OCI-LY3 (cell line): ENCODE results near the gene NOC4L.

Experiments used
- H2AFZ ChIP-seq: fragments of 200-600, 300-600 bp; shearing (Covaris generic); 2 replicates; pipeline ENCODE4 v1.6.0; 2014; ENCODE audit warnings: antibody characterized with exemption, low read depth, low read length
- H3K27ac ChIP-seq: fragments of 200-600, 300-600 bp; sonication (generic); 2 replicates; pipeline ENCODE4 v1.5.1; 2014; ENCODE audit warnings: mild to moderate bottlenecking, low read length, moderate library complexity, mixed read lengths
- H3K27me3 ChIP-seq: fragments of 200-600, 300-600 bp; sonication (generic); 2 replicates; pipeline ENCODE4 v1.6.1; 2014; ENCODE audit warnings: low read depth, low read length, mixed read lengths
- H3K36me3 ChIP-seq: fragments of 200-600, 300-600 bp; sonication (generic); replicated peaks from 2 replicates; pipeline ENCODE3; 2014; ENCODE audit warnings: low read depth, low read length, mixed read lengths
- H3K4me1 ChIP-seq: fragments of 300-600, 200-600 bp; sonication (generic); 2 replicates; pipeline ENCODE4 v1.6.1; 2014; ENCODE audit warnings: low read length, mixed read lengths
- H3K4me2 ChIP-seq: fragments of 200-600, 300-600 bp; sonication (generic); 2 replicates; pipeline ENCODE4 v1.6.1; 2014; ENCODE audit warnings: low read length, mixed read lengths
- H3K4me3 ChIP-seq: fragments of 300-600, 200-600 bp; sonication (generic); 2 replicates; pipeline ENCODE4 v1.5.1; 2014; ENCODE audit warnings: antibody characterized with exemption, mild to moderate bottlenecking, low read length, moderate library complexity
- H3K79me2 ChIP-seq: fragments of 300-600, 200-600 bp; shearing (Covaris generic); 2 replicates; pipeline ENCODE4 v1.6.1; 2014; ENCODE audit warnings: mild to moderate bottlenecking, low read length, mixed read lengths
- H3K9ac ChIP-seq: fragments of 300-600, 200-600 bp; shearing (Covaris generic); 2 replicates; pipeline ENCODE4 v1.6.0; 2014; ENCODE audit warnings: mild to moderate bottlenecking, low read length, moderate library complexity
- H3K9me3 ChIP-seq: fragments of 200-600, 300-600 bp; shearing (Covaris generic); 2 replicates; pipeline ENCODE4 v1.6.1; 2014; ENCODE audit warnings: low read length, mixed read lengths; ENCODE audit not compliant: insufficient read depth
- H4K20me1 ChIP-seq: fragments of 200-600, 300-600 bp; sonication (generic); 2 replicates; pipeline ENCODE4 v1.6.1; 2016; ENCODE audit warnings: low read length, mixed read lengths; ENCODE audit not compliant: insufficient read depth
- CTCF ChIP-seq: fragments of 200-600, 300-600 bp; sonication (generic); IDR thresholded peaks from 2 replicates; pipeline ENCODE4 v1.5.1; 2014; ENCODE audit warnings: antibody characterized with exemption, low read length, low read depth
- EZH2phosphoT487 ChIP-seq: fragments of 200-600 bp; shearing (Covaris generic); IDR thresholded peaks from 2 replicates; pipeline ENCODE4 v1.6.1; 2018; ENCODE audit warnings: antibody characterized with exemption, mixed run types, low read depth

The NOC4L gene

GRCh38 chr12:132161796-132162507, 17.7 kb downstream of the NOC4L start:
- H3K27ac ChIP-seq = no peak overlapping the region
- H3K4me2 ChIP-seq = no peak overlapping the region
- H3K4me1 ChIP-seq = no peaks in the 10 kb centered on the region
- peaks cover 14% of the 10 kb centered on the region for H3K36me3 ChIP-seq
- no peak overlapping the region for H3K4me3 ChIP-seq
- H3K27me3 ChIP-seq = no peaks in the 10 kb centered on the region
- H4K20me1 ChIP-seq = no peaks in the 10 kb centered on the region
- no peak overlapping the region for H2AFZ ChIP-seq
- peaks cover 3% of the 10 kb centered on the region for H3K9me3 ChIP-seq
- no peak for TF ChIP-seq CTCF
- no peak for TF ChIP-seq EZH2phosphoT487
- no peak overlapping the region for H3K9ac ChIP-seq
- H3K79me2 ChIP-seq = no peaks in the 10 kb centered on the region

GRCh38 chr12:132162508-132163031, 18.3 kb downstream of the NOC4L start:
- no peak overlapping the region for H3K4me3 ChIP-seq

DNA sequence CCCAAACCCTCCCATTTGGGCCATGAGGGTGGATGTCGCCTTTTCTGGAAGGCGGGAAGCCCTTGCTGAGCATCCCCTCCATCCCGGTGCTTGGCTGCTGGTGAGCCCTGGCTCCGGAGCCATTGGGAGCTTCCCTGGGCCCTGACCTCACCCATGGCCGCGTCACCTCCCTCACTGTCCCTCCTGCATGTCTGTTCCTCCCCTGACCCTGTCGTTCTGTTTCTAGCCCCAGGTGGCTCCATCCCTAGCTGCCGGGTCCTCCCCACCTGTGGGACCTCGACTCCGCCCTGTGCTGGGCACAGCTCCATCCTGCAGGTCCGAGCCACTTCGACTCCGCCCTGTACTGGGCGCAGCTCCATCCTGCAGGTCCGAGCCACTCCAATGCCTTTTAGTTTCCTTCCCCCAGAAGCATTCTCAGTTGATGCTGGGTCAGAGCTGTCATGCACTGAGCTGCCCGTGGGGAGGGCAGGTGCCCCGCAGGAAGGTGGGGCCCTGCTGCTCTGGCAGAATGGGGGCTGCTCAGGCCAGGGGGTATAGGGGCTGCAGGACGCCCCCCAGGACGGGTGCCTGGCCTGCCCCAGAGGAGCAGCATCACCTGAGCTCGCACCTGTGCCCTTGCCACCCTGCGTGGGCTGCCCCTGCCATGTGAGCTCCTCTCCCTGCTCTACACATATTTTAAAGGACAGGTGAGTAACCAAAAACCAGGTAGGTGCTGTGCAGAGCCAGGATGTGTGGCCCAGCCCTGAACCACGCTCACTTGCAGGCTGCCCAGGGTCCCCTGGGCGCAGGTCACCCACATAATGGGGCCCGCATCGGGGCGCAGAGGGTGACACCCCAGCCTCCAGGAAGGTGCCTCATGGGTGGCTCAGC, 19.0 kb downstream of the NOC4L start:
- Histone ChIP-seq H3K4me2 (no peak overlapping the region), H3K9ac (no peak overlapping the region), H3K4me3 (no peak overlapping the region)

More at GRCh38 chr12:132162508-132163031, 18.3 kb downstream of the NOC4L start:
- no peaks in the 10 kb centered on the region for H3K27me3 ChIP-seq
- H4K20me1 ChIP-seq = no peaks in the 10 kb centered on the region
- H3K79me2 ChIP-seq = no peaks in the 10 kb centered on the region
- H3K27ac ChIP-seq = no peak overlapping the region
- H3K36me3 ChIP-seq = peaks cover 8% of the 10 kb centered on the region
- no peaks in the 10 kb centered on the region for H3K9me3 ChIP-seq
- no peak overlapping the region for H3K9ac ChIP-seq
- H3K4me2 ChIP-seq = no peak overlapping the region
- H2AFZ ChIP-seq = no peak overlapping the region
- no peak for TF ChIP-seq CTCF
- no peak for TF ChIP-seq EZH2phosphoT487
- no peaks in the 10 kb centered on the region for H3K4me1 ChIP-seq

More for the DNA sequence above, 19.0 kb downstream of the NOC4L start:
- Histone ChIP-seq H3K27ac (no peak overlapping the region), H3K4me1 (no peaks in the 10 kb centered on the region), H3K27me3 (no peaks in the 10 kb centered on the region), H3K36me3 (peaks cover under 1% of the 10 kb centered on the region), H3K9me3 (no peaks in the 10 kb centered on the region), H2AFZ (no peak overlapping the region), H4K20me1 (no peaks in the 10 kb centered on the region), H3K79me2 (no peaks in the 10 kb centered on the region)
- TF ChIP-seq EZH2phosphoT487 = no peak
- TF ChIP-seq CTCF = no peak
